GM12891 (cell line): ENCODE measurements around the gene BHMT.

Experiments
- POLR2A ChIP-seq: IDR thresholded peaks from 2 replicates; pipeline ENCODE4 v1.6.1; 2011; ENCODE audit warnings: low read depth, low read length, control low read depth
- POLR2AphosphoS5 ChIP-seq: IDR thresholded peaks from 2 replicates; pipeline ENCODE4 v1.6.1; 2011; ENCODE audit warnings: low read depth, low read length, control low read depth
- SPI1 ChIP-seq: IDR thresholded peaks from 2 replicates; pipeline ENCODE4 v1.6.1; 2011; ENCODE audit warnings: low read depth, low read length, control low read depth
- TAF1 ChIP-seq: IDR thresholded peaks from 2 replicates; pipeline ENCODE4 v1.6.1; 2011; ENCODE audit warnings: low read depth, low read length, control low read depth

- no peak for TF ChIP-seq POLR2A
- TF ChIP-seq POLR2AphosphoS5, result no peak
- TF ChIP-seq TAF1, result no peak
- no peak for TF ChIP-seq SPI1
Measured at GRCh38 chr5:79086116-79086515, 25.5 kb upstream of the BHMT start.
